GM19193 (cell line): ENCODE measurements around the gene PI4K2B.

Experiments
- POLR2A ChIP-seq: IDR thresholded peaks from 4 replicates; pipeline ENCODE4 v1.6.1; 2011; ENCODE audit not compliant: insufficient read depth, insufficient read length; ENCODE audit errors: extremely low read depth

PI4K2B gene

DNA sequence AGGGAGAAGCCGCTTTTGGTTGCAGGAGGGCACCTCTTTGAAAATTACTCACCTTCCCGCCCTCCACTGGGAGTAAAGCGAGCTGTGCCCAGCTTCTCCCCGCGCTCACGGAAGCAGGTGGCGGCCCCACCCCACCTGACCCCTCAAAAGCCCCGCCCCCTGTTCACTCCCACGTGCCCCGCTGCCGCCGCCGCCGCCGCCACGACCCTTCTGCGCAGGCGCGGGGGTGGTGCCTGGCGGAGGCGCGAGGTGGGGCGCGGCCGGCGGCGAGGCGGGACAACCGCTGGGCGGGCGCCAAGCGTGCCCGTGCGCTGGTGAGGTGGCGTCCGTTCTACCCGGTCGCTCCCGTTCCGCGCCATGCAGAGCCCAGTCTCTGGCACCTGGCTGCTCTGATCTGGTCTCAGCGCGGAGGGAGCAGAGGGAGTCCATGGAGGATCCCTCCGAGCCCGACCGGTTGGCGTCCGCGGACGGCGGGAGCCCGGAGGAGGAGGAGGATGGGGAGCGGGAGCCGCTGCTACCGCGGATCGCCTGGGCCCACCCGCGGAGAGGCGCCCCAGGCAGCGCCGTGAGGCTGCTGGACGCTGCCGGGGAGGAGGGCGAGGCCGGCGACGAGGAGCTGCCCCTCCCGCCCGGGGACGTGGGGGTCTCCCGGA, at the start of gene PI4K2B:
Gene PI4K2B (plus strand): TSS at position 297 of the 653 bp plus-strand sequence. CDS start 131 bp downstream, at position 428.
- TF ChIP-seq POLR2A, result peak; percentile 91

DNA sequence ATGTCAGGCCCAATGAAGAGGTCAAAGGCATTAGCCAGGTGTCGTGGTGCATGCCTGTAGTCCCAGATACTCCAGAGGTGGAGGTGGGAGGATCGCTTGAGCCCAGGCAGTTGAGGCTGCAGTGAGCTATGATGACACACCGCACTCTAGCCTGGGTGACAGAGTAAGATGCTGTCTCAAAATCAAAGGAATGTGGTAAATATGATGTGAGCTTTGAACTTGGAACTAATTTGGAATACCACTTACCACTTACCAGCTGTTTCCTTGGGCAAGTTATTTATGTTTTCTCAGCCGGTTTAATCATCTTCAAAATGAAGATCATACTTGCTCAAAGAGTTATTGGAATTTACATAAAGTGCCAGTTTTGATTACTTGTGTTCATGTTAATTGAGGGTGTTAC, 49.8 kb upstream of the PI4K2B start:
- TF ChIP-seq POLR2A, result no peak

DNA sequence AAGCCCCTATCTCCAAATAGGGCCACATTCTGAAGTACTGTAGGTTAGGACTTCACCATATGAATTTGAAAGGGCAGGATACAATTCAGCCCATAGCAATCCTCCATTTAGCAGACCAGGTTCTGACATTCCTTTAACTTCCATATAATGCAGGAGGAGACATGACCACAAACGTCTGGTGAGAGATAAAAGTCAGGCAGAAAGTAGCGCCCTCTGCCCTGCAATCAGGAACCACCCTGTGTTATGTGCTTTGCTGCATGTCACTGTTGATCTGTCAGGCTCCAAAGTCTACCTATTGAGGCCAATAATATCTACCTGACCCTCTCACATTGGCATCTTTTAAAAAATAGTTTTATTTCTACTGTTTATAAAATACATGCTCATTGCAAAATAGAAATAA, 43.4 kb upstream of the PI4K2B start:
- no peak for TF ChIP-seq POLR2A

DNA sequence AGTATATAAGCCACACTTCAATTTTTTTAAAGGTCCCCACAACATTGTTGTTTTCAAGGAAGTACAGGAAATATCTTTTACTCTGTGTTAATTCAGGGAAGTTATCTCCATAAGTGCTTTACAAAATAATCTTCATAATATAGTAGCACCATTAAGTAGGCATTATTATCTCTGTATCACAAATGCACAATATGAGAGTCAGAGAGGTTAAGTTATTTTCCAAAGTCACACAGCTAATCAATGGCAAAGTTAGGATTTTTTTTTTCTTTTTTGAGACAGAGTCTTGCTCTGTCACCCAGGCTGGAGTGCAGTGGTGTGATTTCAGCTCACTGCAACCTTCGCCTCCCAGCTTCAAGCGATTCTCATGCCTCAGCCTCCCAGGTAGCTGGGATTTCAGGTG, 35.1 kb upstream of the PI4K2B start:
- no peak for TF ChIP-seq POLR2A

DNA sequence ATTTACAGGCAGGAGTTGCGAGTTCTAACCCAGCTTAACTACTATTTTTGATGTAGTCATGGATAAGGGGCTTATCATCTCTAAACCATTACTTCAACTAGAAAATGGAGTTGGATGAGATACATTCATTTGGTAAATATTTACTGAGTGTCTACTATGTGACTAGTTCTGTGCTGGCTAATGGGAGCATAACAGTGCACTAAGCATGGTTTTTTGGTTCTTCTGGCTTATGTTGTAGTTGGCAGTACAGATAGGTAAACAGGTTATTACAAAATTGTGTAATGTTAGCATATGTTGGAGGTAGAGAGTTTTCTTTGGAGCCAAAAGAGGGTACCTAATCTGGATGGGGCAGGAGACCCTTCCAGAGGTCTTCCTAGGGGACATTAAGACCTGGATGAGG, 25.8 kb upstream of the PI4K2B start:
- no peak for TF ChIP-seq POLR2A

DNA sequence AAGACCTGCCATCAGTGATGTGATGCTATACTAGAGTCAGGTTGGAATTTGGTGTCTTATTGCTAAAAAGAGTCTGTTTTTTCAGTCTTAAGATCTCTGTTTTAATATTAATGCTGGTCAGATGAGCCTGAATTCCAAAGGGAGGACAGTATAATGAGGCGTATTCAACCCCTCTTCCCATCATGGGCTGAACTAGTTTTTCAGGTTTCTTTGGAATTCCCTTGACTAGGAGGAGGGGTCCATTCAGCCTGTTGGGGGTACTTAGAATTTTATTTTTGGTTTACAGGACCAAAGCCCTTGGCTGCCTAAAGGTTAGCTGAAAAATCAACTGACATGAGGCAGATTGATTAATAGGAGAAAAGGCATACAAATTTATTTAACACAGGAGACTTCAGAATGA, 24.1 kb upstream of the PI4K2B start:
- no peak for TF ChIP-seq POLR2A

DNA sequence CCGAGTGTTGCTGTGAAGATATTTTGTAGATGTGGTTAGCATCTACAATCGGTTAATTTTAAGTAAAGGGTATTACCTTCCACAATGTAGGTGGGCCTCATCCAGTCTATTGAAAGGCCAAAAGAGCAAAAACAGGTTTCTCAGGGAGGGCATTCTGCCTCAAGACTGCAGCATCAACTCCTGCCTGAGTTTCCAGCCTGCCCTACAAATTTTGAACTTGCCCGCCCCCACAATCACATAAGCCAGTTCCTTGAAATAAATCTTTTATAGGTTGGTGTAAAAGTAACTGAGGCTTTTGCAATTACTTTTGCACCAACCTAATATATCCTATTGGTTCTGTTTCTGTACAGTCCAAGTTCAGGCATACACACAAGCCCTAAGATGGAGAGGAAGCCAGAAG, 22.1 kb upstream of the PI4K2B start:
- no peak for TF ChIP-seq POLR2A

DNA sequence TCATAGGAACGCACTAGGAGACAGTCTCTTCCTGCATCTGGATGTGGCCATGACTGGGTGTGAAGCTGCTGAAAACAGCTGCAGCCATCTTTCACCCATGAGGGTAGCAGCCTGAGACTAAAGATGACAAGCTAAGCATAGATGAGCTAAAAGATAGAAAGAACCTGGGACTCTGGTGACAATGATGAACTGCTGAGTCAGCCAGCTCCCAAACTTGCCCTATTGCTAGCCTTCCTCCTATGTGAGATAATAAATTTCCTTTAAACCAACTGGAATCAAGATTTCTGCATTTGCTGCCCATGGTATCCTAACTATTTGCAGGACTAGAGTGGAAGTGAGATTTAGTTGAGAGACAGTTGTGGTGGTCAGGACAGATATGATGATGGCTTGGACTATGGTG, 21.0 kb upstream of the PI4K2B start:
- TF ChIP-seq POLR2A, result no peak

DNA sequence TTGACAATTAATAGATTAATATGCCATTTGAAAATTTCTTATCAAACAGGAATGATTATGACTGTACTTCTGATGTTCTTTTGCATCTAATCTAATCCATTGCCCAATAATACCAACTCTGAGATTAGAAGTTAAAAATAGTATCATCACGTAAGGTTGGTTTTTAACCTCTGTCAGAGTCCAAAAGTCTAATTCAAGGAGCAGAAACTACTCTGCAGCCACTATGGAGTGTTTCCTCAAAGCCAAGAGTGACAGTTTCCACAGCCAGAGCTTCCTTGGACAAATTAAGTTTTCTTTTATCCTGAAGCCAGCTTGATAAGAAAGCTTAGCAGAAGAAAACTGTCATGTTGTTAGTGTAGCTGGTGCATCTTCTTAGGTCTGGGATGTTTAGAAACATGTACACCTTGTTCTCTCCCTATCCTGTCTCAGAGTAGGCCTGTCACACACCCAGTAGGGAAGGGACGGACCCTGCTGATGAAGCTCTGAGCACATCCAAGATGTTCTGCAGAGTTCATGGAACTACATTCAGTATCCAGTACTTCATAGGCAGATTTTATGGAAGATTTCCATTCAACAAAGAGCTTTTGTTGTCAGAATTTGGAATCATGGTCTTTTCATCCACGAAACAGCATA, 20.4 kb upstream of the PI4K2B start:
- no peak for TF ChIP-seq POLR2A

DNA sequence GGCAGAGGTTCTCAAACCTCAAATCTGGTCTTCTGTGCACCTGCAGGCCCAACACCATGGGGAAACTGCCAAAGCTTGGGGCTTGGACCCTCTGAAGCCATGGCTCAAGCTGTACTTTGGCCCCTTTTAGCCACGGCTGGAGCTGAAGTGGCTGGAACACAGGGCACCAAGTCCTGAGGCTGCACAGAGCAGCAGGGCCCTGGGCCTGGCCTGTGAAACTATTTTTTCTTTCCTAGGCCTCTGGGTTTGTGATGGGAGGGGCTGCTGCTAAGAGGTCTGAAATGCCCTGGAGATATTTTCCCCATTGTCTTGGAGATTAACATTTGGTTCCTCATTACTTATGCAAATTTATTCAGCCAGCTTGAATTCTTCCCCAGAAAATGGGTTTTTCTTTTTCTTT, 18.3 kb upstream of the PI4K2B start:
- no peak for TF ChIP-seq POLR2A

DNA sequence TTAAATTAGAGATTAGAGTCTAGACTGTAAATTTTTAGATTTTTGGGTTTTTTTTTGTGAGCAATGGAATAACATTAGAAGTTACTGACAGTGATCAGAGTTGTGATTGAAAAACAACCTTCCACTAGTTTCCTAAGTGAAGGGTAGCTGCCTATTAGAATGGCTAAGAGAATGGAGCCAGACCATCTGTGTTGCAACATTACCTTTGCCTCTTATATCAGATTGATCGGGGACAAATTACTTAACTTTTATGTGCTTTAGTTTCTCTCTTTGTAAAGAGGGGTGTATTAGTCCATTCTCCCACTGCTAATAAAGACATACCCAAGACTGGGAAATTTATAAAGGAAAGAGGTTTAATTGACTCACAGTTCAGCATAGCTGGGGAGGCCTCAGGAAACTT, 12.5 kb upstream of the PI4K2B start:
- TF ChIP-seq POLR2A, result no peak

DNA sequence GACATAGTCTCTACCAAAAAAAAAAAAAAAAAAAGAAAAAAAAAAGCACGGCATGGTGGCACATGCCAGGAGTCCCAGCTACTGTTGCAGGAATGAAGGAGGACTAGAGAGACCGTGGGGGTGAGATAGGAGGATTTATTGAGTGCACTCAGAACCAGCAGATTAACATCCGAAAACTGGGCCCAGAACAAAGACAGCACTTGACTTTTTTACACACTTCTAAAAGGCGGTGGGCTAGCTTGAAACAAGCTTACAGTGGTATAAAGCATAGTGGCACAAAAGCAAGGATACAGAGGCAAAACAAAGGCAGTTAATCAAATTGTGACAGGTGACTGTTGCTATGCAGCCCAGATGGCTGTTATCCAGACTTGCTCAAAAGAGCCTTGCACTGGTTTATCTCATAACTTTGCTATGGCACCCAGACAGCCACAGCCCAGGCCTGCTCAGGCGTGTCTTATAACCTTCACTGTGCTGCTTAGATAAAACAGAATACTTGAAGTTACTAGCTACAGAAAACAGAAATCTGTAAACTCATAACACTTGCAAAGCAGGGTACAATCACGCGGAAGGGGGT, 9.9 kb upstream of the PI4K2B start:
- TF ChIP-seq POLR2A, result no peak

DNA sequence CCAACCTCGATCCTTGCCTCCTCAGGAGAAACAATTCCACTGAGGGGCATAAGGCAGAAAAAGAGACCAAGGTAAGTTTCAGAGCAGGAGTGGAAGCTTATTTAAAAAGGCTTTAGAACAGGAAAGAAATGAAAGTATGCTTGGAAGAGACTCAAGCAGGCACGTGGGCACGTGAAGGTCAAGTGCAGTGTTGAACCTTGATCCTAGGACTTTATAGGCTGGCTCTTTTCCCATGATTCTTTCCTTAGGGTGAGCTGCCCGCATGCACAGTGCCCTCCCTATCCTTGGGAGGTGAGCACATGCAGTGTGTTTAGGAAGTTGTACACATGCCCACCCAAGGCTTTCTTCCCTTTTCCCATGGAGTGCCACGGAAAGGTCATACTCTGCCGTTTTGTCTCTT, 4.0 kb upstream of the PI4K2B start:
- TF ChIP-seq POLR2A, result no peak

DNA sequence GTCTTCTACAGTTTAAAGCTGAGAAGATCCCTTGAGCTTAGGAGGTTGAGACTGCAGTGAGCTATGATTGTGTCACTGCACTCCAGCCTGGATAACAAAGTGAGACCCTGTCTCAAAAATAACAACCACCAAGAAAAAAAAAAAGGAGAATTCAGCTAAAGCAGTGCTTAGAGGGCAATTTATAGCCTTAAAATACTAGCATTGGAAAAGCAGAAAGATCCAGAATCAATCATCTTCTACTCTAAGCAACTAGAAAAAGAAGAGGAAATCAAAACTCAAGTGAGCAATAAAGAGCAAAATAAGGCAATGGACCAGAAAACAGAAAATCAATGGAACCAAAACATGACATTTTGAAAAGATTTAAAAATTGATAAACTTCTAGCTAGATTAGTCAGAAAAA, 639 bp upstream of the PI4K2B start:
- no peak for TF ChIP-seq POLR2A

DNA sequence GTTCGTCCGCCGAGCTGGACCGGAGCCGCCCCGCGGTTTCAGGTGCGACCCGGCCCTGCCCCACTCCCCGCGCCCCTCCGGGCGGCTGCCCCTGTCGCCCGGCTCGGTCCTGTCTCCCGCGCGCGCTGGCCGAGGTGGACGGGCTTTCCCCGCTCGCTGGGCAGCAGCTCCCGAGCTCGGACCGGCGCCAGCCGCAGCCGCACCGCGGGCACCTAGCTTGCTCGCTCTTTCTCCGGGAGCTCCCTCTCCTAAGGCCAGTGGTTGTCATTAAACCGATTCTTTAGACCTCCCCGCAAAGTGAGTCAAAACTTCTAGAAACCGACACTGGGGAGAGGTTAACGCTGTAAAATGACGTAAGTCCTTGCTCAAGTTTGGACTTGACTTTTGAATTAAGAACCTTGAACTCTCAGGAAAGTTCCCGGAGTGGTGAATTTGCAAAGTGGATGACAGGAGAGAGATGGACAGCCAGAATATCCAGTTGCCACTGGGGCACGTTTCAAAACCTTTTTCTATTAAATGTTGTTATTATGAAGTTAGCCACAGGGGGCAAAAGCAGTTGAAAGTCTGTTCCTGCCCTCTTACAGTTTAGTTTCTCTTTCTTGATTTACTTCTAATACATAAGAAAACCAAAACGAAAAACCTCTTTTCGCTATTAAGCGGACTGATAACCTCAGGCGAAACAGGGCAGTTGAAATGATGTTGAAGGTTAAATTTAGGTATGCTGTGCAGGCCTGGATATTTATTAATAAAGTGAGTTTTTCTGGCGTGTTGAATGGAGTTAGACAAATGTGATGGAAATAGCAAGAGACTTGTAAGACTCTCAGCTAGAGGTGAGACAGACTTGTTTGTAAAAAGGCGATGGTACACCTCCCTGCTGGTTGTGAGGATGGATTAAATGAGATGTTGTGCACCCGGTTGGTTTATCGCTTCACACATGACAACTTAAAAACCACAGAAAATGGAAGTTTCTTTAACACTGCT, 847 bp downstream of the PI4K2B start:
- no peak for TF ChIP-seq POLR2A

DNA sequence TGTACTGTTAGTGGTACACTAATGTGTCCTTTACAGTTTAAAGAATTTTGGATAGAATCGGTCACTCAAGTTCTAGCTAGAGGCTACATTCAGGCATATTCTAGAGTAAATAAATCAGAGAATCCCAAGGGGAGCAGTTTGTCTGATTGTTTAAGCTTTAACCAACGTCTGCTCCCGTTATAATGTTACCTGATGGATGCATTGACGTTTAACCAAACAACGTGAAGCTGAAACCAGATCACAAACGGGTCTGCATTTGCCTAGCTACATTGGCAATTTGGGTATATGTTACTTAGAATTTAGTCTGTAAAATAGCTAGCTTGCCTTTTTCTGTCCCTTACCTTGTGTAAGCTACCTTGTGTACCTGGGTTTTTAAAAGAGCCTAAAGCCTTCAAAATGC, 1.6 kb downstream of the PI4K2B start:
- TF ChIP-seq POLR2A, result no peak

DNA sequence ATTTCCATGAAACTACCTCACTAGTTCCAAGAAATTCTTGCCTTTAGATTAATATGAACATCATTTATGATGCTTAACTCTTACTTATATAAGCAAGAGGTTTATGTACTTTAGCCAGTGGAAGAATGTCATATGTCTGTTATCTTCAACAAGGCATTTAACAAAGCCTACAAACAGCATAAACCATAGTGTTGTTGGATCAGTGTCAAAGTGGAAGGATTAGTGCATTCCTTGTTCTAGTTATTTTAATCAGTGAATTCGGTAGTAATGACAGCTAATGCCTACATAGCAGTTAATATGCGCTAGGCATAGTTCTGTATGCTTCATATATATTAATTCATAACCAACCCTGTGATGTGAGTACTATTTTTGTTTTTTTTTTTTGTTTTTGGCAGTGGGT, 3.1 kb downstream of the PI4K2B start:
- TF ChIP-seq POLR2A, result no peak
